Upper lobe of left lung (tissue), 4 donors: ENCODE measurements around the gene TRAF3.

Experiments
- CTCF ChIP-seq, 6 experiments: fragments of 450-650 bp in 4 of 6; fragments of 200-600 bp in 2 of 6; sonication (generic) in 2 of 6; IDR thresholded peaks; one replicate each; pipeline ENCODE4 v1.5.1; 2016 to 2019; ENCODE audit warnings: antibody characterized with exemption in 6 of 6
- POLR2AphosphoS5 ChIP-seq, 2 donors: sonication (generic); formaldehyde crosslinking; IDR thresholded peaks; one replicate each; pipeline ENCODE4 v1.5.1; 2017; ENCODE audit warnings: antibody characterized with exemption in 2 of 2

- TF ChIP-seq POLR2AphosphoS5 (IDR thresholded peaks at IDR 0.05) (no peak), CTCF (IDR thresholded peaks at IDR 0.05) (no peak)
Measured at GRCh38 chr14:102772781-102773570, 4.3 kb upstream of the TRAF3 start.
